Measurements from ENCODE around the gene CMKLR1.

CMKLR1 gene

GRCh38 chr12:108260039-108260438, 79.1 kb downstream of the CMKLR1 start:
- DNase-seq (ENCODE audit: low read depth in 1 of 2, low spot score in 1 of 2): no peak
- TF ChIP-seq SPI1 (IDR thresholded peaks at IDR 0.05; ENCODE audit: borderline replicate concordance, low read depth): no peak
- Histone ChIP-seq H3K4me3 (replicated peaks; ENCODE audit: insufficient read depth, low read length) (no peak overlapping the region), H3K27ac (replicated peaks) (no peak overlapping the region), H3K27me3 (ENCODE audit: insufficient read depth, poor library complexity, severe bottlenecking) (no peaks in the 10 kb centered on the region)

DNA sequence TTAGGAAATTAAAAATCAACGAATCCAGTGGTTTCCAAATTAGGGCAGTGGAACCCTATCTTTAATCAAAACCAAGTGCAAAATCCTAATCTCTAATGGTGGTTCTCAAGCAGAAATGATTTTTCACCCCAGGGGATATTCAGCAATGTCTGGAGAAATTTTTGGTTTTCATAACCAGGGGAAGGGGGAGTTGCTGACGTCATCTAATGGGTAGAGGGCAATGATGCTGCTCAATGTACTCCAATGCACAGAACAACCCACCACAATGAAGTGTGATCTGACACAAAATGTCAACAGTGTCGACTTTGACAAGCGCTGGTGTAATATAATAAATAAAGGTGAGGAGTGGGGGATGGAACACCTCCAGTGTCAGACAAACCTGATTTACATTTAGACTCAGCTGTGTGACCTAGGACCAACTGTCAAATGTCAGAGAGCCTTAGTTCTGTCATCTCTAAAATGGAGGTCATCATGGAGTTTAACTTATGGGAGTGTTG, 81.5 kb downstream of the CMKLR1 start:
- DNase-seq (ENCODE audit: low read depth in 1 of 2, low spot score in 1 of 2): no peak
- H3K4me3 ChIP-seq (replicated peaks; ENCODE audit: insufficient read depth, low read length): no peak overlapping the region
- H3K27ac ChIP-seq (replicated peaks): no peak overlapping the region
- no peak for TF ChIP-seq SPI1 (IDR thresholded peaks at IDR 0.05; ENCODE audit: borderline replicate concordance, low read depth)
- TF ChIP-seq, protein P1, sequence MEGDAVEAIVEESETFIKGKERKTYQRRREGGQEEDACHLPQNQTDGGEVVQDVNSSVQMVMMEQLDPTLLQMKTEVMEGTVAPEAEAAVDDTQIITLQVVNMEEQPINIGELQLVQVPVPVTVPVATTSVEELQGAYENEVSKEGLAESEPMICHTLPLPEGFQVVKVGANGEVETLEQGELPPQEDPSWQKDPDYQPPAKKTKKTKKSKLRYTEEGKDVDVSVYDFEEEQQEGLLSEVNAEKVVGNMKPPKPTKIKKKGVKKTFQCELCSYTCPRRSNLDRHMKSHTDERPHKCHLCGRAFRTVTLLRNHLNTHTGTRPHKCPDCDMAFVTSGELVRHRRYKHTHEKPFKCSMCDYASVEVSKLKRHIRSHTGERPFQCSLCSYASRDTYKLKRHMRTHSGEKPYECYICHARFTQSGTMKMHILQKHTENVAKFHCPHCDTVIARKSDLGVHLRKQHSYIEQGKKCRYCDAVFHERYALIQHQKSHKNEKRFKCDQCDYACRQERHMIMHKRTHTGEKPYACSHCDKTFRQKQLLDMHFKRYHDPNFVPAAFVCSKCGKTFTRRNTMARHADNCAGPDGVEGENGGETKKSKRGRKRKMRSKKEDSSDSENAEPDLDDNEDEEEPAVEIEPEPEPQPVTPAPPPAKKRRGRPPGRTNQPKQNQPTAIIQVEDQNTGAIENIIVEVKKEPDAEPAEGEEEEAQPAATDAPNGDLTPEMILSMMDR (IDR thresholded peaks at IDR 0.05; ENCODE audit: insufficient read depth, low read length): no peak
- H3K27me3 ChIP-seq (ENCODE audit: insufficient read depth, poor library complexity, severe bottlenecking): no peaks in the 10 kb centered on the region

GRCh38 chr12:108257004-108257403, 82.1 kb downstream of the CMKLR1 start:
- no peak for DNase-seq (ENCODE audit: low read depth in 1 of 2, low spot score in 1 of 2)
- H3K27me3 ChIP-seq (ENCODE audit: insufficient read depth, poor library complexity, severe bottlenecking): no peaks in the 10 kb centered on the region
- H3K4me3 ChIP-seq (replicated peaks; ENCODE audit: insufficient read depth, low read length): no peak overlapping the region
- no peak overlapping the region for H3K27ac ChIP-seq (replicated peaks)
- TF ChIP-seq GABPA (IDR thresholded peaks at IDR 0.05; ENCODE audit: low read depth) (no peak), SPI1 (IDR thresholded peaks at IDR 0.05; ENCODE audit: borderline replicate concordance, low read depth) (no peak), REST (IDR thresholded peaks at IDR 0.05; ENCODE audit: insufficient replicate concordance, low read depth) (no peak), POLR2AphosphoS5 (IDR thresholded peaks at IDR 0.05; ENCODE audit: low read depth) (no peak)
- TF ChIP-seq, protein P1 (IDR thresholded peaks at IDR 0.05; ENCODE audit: insufficient read depth, low read length): no peak

GRCh38 chr12:108255252-108255602, 83.9 kb downstream of the CMKLR1 start:
- Histone ChIP-seq H3K27ac (replicated peaks) (no peak overlapping the region), H3K4me3 (replicated peaks; ENCODE audit: insufficient read depth, low read length) (no peak overlapping the region), H3K27me3 (ENCODE audit: insufficient read depth, poor library complexity, severe bottlenecking) (no peaks in the 10 kb centered on the region)
- TF ChIP-seq, protein P1 (IDR thresholded peaks at IDR 0.05; ENCODE audit: insufficient read depth, low read length): no peak
- TF ChIP-seq POLR2AphosphoS5 (IDR thresholded peaks at IDR 0.05; ENCODE audit: low read depth) (no peak), GABPA (IDR thresholded peaks at IDR 0.05; ENCODE audit: low read depth) (no peak), REST (IDR thresholded peaks at IDR 0.05; ENCODE audit: insufficient replicate concordance, low read depth) (no peak), SPI1 (IDR thresholded peaks at IDR 0.05; ENCODE audit: borderline replicate concordance, low read depth) (no peak)
- DNase-seq (ENCODE audit: low read depth in 1 of 2, low spot score in 1 of 2): no peak
